Sigmoid colon (tissue), 7 donors: Measurements from ENCODE around the gene GPC5. TPM values are rescaled to one million over a fixed set of nuclear protein-coding genes. Genes with fewer than 3 reads are reported as not detected.

Experiments used
- DNase-seq: peaks from one replicate; pipeline ENCODE4 v3.0.0-alpha.2; 2019
- H3K27ac ChIP-seq, 4 donors: fragments of 200-600 bp; sonication (generic); one replicate each; pipeline ENCODE4 v1.5.1; 2016 to 2019; ENCODE audit warnings: mild to moderate bottlenecking in 1 of 4
- H3K27me3 ChIP-seq, 3 donors: fragments of 200-600 bp; sonication (generic); one replicate each; pipeline ENCODE4 v1.5.1; 2019; ENCODE audit warnings: mild to moderate bottlenecking in 1 of 3
- H3K36me3 ChIP-seq, 4 donors: fragments of 200-600 bp; sonication (generic); one replicate each; pipeline ENCODE4 v1.5.1; 2016 to 2019
- H3K4me1 ChIP-seq, 4 donors: fragments of 200-600 bp; sonication (generic); one replicate each; pipeline ENCODE4 v1.5.1; 2017 to 2019
- H3K4me3 ChIP-seq, 4 donors: fragments of 200-600 bp; sonication (generic); one replicate each; pipeline ENCODE4 v1.5.1; 2017 to 2019; ENCODE audit warnings: mild to moderate bottlenecking in 2 of 4, moderate library complexity in 1 of 4
- H3K9me3 ChIP-seq, 4 donors: fragments of 200-600 bp in 3 of 4; sonication (generic) in 3 of 4; one replicate each; pipeline versions ENCODE4 v1.5.1 to v1.6.1; 2013 to 2019
- CTCF ChIP-seq, 4 experiments: fragments of 450-650 bp in 3 of 4; fragments of 200-600 bp in 1 of 4; IDR thresholded peaks; one replicate each; pipeline ENCODE4 v1.5.1; 2016 to 2019; ENCODE audit warnings: antibody characterized with exemption in 4 of 4, mild to moderate bottlenecking in 3 of 4, moderate library complexity in 2 of 4
- EP300 ChIP-seq, 4 donors: sonication (generic); formaldehyde crosslinking; IDR thresholded peaks; one replicate each; pipeline ENCODE4 v1.6.1; 2017; ENCODE audit warnings: antibody characterized with exemption in 4 of 4
- POLR2A ChIP-seq, 2 donors: fragments of 450-650 bp; IDR thresholded peaks; one replicate each; pipeline ENCODE4 v1.6.1; 2016; ENCODE audit warnings: antibody characterized with exemption in 2 of 2, mild to moderate bottlenecking in 2 of 2, moderate library complexity in 2 of 2
- POLR2AphosphoS5 ChIP-seq, 4 donors: sonication (generic); formaldehyde crosslinking; IDR thresholded peaks; one replicate each; pipeline ENCODE4 v1.6.1; 2017; ENCODE audit warnings: antibody characterized with exemption in 4 of 4
- WGBS, 2 donors: extraction: QIAGEN DNeasy Blood & Tissue Kit; methylation state at CpG; one replicate each; pipeline ENCODE4 v1.1.7; 2013; 5-methylcytosine and 5-hydroxymethylcytosine counted together
- intact Hi-C: fragments of 100-400 bp; cut with DNase I; formaldehyde crosslinking; loops from one replicate; pipeline ENCODE4 v1.15.1; 2023
- polyA plus RNA-seq, 3 donors: library from polyadenylated mRNA; stranded (reverse); fragments of 200-250 nt; gene quantifications; one replicate each; pipeline ENCODE4 v1.2.3, GENCODE V29; 2013
- total RNA-seq, 4 donors: library from RNA; depleted of rRNA; stranded (reverse); fragments of >200 nt; gene quantifications; one replicate each; pipeline ENCODE4 v1.1.0, GENCODE V29; 2016
- donor health status: healthy with polysubstance abuse.
- donor health status: Bipolar disorder and iron deficiency.
- donor health status: healthy.

The GPC5 gene
- total and polyA plus RNA-seq, 7 donors = 0.39 to 3.9 (median 2.9) TPM; not detected in 2

- intact Hi-C loops = no loop called here
- no peak overlapping the region for H3K27ac ChIP-seq
- TF ChIP-seq POLR2A (IDR thresholded peaks at IDR 0.05) = no peak
- no peak for TF ChIP-seq EP300 (IDR thresholded peaks at IDR 0.05)
- TF ChIP-seq CTCF (IDR thresholded peaks at IDR 0.05) = no peak
- no peak for TF ChIP-seq POLR2AphosphoS5 (IDR thresholded peaks at IDR 0.05)
- no peaks in the 10 kb centered on the region for H3K9me3 ChIP-seq
- H3K27me3 ChIP-seq = no peaks in the 10 kb centered on the region
- WGBS, 2 donors = 88 to 89% methylated on average over 3 of the region's 3 CpGs
- no peak for DNase-seq
- H3K4me3 ChIP-seq = no peak overlapping the region
- H3K4me1 ChIP-seq = no peaks in the 10 kb centered on the region
- H3K36me3 ChIP-seq = no peaks in the 10 kb centered on the region
These were observed 29.6 kb upstream of the GPC5 start for GRCh38 chr13:91368676-91369440.

GRCh38 chr13:91369441-91369831 lies 29.0 kb upstream of the GPC5 start:
- 46 to 57% methylated on average over 3 of the region's 3 CpGs for WGBS, 2 donors
- no peaks in the 10 kb centered on the region for H3K27me3 ChIP-seq

GRCh38 chr13:91370501-91370900 lies 27.9 kb upstream of the GPC5 start:
- intact Hi-C loops = no loop called here
- H3K4me3 ChIP-seq = no peak overlapping the region
- 94 to 95% methylated on average over 2 of the region's 2 CpGs for WGBS, 2 donors
- no peaks in the 10 kb centered on the region for H3K9me3 ChIP-seq
- TF ChIP-seq POLR2AphosphoS5 (IDR thresholded peaks at IDR 0.05) (no peak), EP300 (IDR thresholded peaks at IDR 0.05) (no peak), POLR2A (IDR thresholded peaks at IDR 0.05) (no peak), CTCF (IDR thresholded peaks at IDR 0.05) (no peak)
- H3K27me3 ChIP-seq = no peaks in the 10 kb centered on the region
- H3K27ac ChIP-seq = no peak overlapping the region
- H3K4me1 ChIP-seq = no peaks in the 10 kb centered on the region
- no peaks in the 10 kb centered on the region for H3K36me3 ChIP-seq
- no peak for DNase-seq

More at GRCh38 chr13:91369441-91369831, 29.0 kb upstream of the GPC5 start:
- Histone ChIP-seq H3K4me3 (no peak overlapping the region), H3K27ac (no peak overlapping the region), H3K4me1 (no peaks in the 10 kb centered on the region), H3K9me3 (no peaks in the 10 kb centered on the region), H3K36me3 (no peaks in the 10 kb centered on the region)
- TF ChIP-seq EP300 (IDR thresholded peaks at IDR 0.05) = no peak
- no peak for TF ChIP-seq POLR2AphosphoS5 (IDR thresholded peaks at IDR 0.05)
- no peak for TF ChIP-seq POLR2A (IDR thresholded peaks at IDR 0.05)
- no peak for TF ChIP-seq CTCF (IDR thresholded peaks at IDR 0.05)
- DNase-seq = no peak
- intact Hi-C loops = no loop called here

GRCh38 chr13:91372911-91373310 lies 25.5 kb upstream of the GPC5 start:
- intact Hi-C loops = no loop called here
- WGBS, 2 donors = 56 to 65% methylated on average over 3 of the region's 3 CpGs
- H3K27me3 ChIP-seq = no peaks in the 10 kb centered on the region
- H3K4me1 ChIP-seq = no peaks in the 10 kb centered on the region
- H3K4me3 ChIP-seq = no peak overlapping the region
- no peaks in the 10 kb centered on the region for H3K36me3 ChIP-seq
- TF ChIP-seq POLR2A (IDR thresholded peaks at IDR 0.05) (no peak), CTCF (IDR thresholded peaks at IDR 0.05) (no peak), POLR2AphosphoS5 (IDR thresholded peaks at IDR 0.05) (no peak), EP300 (IDR thresholded peaks at IDR 0.05) (no peak)
- no peaks in the 10 kb centered on the region for H3K9me3 ChIP-seq
- H3K27ac ChIP-seq = no peak overlapping the region
- no peak for DNase-seq
